Osteoblast (primary cell): Measurements from ENCODE around the gene GPER1. TPM values are rescaled to one million over a fixed set of nuclear protein-coding genes. Genes with fewer than 3 reads are reported as not detected.

Experiments
- DNase-seq: peaks from one replicate; pipeline ENCODE4 v3.0.0; 2011; ENCODE audit warnings: low spot score, mixed read lengths; ENCODE audit not compliant: insufficient read length; ENCODE audit errors: missing footprints
- H2AFZ ChIP-seq: 2 replicates; pipeline ENCODE4 v1.6.0; 2011; ENCODE audit warnings: mild to moderate bottlenecking, low read length
- H3K27ac ChIP-seq: 2 replicates; pipeline ENCODE4 v1.5.1; 2011; ENCODE audit warnings: mild to moderate bottlenecking, low read depth, low read length, moderate library complexity
- H3K27me3 ChIP-seq: 2 replicates; pipeline ENCODE4 v1.6.0; 2012; ENCODE audit warnings: mild to moderate bottlenecking, control low read depth, inconsistent platforms, low read length, moderate library complexity; ENCODE audit not compliant: insufficient read depth
- H3K36me3 ChIP-seq: 2 replicates; pipeline ENCODE4 v1.5.1; 2011; ENCODE audit warnings: mild to moderate bottlenecking, low read length, control low read depth, moderate library complexity; ENCODE audit not compliant: insufficient read depth
- H3K4me1 ChIP-seq: 2 replicates; pipeline ENCODE4 v1.5.1; 2011; ENCODE audit warnings: mild to moderate bottlenecking, low read length, control low read depth, moderate library complexity; ENCODE audit not compliant: insufficient read depth
- H3K4me2 ChIP-seq: 2 replicates; pipeline ENCODE4 v1.6.0; 2011; ENCODE audit warnings: mild to moderate bottlenecking, low read length; ENCODE audit not compliant: insufficient read depth
- H3K4me3 ChIP-seq: fragments of 200-600 bp; sonication (generic); 3 replicates; pipeline ENCODE4 v1.5.1; 2012; ENCODE audit warnings: mild to moderate bottlenecking, low read length, inconsistent platforms; ENCODE audit not compliant: insufficient read depth
- H3K79me2 ChIP-seq: 2 replicates; pipeline ENCODE4 v1.6.0; 2012; ENCODE audit warnings: mild to moderate bottlenecking, low read length, control low read depth, inconsistent platforms; ENCODE audit not compliant: insufficient read depth
- H3K9me3 ChIP-seq: 2 replicates; pipeline ENCODE4 v1.5.1; 2011; ENCODE audit warnings: low read depth, low read length, control low read depth
- H4K20me1 ChIP-seq: 2 replicates; pipeline ENCODE4 v1.6.0; 2012; ENCODE audit warnings: mild to moderate bottlenecking, low read length, control low read depth; ENCODE audit not compliant: insufficient read depth
- CTCF ChIP-seq: IDR thresholded peaks from 2 replicates; pipeline ENCODE4 v1.5.1; 2011; ENCODE audit warnings: mild to moderate bottlenecking, low read depth, low read length, moderate library complexity; ENCODE audit errors: extremely low read depth
- total RNA-seq: library from RNA; depleted of rRNA; stranded (reverse); fragments of >200 nt; gene quantifications from 2 replicates; pipeline ENCODE4 v1.2.3, GENCODE V29; 2012

GPER1 gene
- total RNA-seq, 1 donor: 10.5 TPM

GRCh38 chr7:1095621-1096155 is 7.8 kb downstream of the GPER1 start:
- H3K4me1 ChIP-seq: no peaks in the 10 kb centered on the region
- peaks cover 3% of the 10 kb centered on the region for H3K36me3 ChIP-seq
- H3K4me3 ChIP-seq: no peak overlapping the region
- peaks cover 17% of the 10 kb centered on the region for H4K20me1 ChIP-seq
- no peak overlapping the region for H3K27ac ChIP-seq
- H3K79me2 ChIP-seq: peaks cover 2% of the 10 kb centered on the region
- no peaks in the 10 kb centered on the region for H3K27me3 ChIP-seq
- no peak for TF ChIP-seq CTCF
- DNase-seq: no peak
- no peak overlapping the region for H3K4me2 ChIP-seq
- no peaks in the 10 kb centered on the region for H3K9me3 ChIP-seq
- H2AFZ ChIP-seq: no peak overlapping the region

- no peak for DNase-seq
- Histone ChIP-seq H3K36me3 (peaks cover 3% of the 10 kb centered on the region), H3K27ac (no peak overlapping the region), H3K4me2 (no peak overlapping the region), H3K27me3 (no peaks in the 10 kb centered on the region), H3K9me3 (no peaks in the 10 kb centered on the region), H2AFZ (no peak overlapping the region), H3K4me1 (peaks cover under 1% of the 10 kb centered on the region), H4K20me1 (peaks cover 25% of the 10 kb centered on the region), H3K79me2 (peaks cover 2% of the 10 kb centered on the region), H3K4me3 (no peak overlapping the region)
- no peak for TF ChIP-seq CTCF
Measured at GRCh38 chr7:1096156-1097119, 8.5 kb downstream of the GPER1 start.

GRCh38 chr7:1097120-1097504 is 9.2 kb downstream of the GPER1 start:
- TF ChIP-seq CTCF: no peak
- Histone ChIP-seq H4K20me1 (peaks cover 30% of the 10 kb centered on the region), H3K4me1 (peaks cover 7% of the 10 kb centered on the region), H3K4me3 (no peak overlapping the region), H3K27me3 (no peaks in the 10 kb centered on the region), H3K36me3 (peaks cover 3% of the 10 kb centered on the region), H3K4me2 (no peak overlapping the region), H2AFZ (no peak overlapping the region), H3K9me3 (no peaks in the 10 kb centered on the region), H3K27ac (no peak overlapping the region), H3K79me2 (peaks cover 2% of the 10 kb centered on the region)
- DNase-seq: no peak
